ENCODE results near the gene ECI1.

Gene ECI1

GRCh38 chr16:2251296-2252111 lies at the start of gene ECI1:
ECI1 (minus strand) TSS chr16:2251587; CDS start chr16:2251566, 21 bp downstream.
- peak; percentile 86 to 94 for DNase-seq

- DNase-seq = no peak
Measured at GRCh38 chr16:2299915-2300192, 48.5 kb upstream of the ECI1 start.

- no peak for DNase-seq
Measured at GRCh38 chr16:2299121-2299914, 47.9 kb upstream of the ECI1 start.

- no peak for DNase-seq
Measured at GRCh38 chr16:2298621-2299020, 47.2 kb upstream of the ECI1 start.

- no peak for DNase-seq
Measured at GRCh38 chr16:2297506-2297860, 46.1 kb upstream of the ECI1 start.

GRCh38 chr16:2296661-2297505 lies 45.5 kb upstream of the ECI1 start:
- DNase-seq = no peak

- DNase-seq = no peak
Measured at GRCh38 chr16:2295056-2295798, 43.8 kb upstream of the ECI1 start.

GRCh38 chr16:2292221-2292620 lies 40.8 kb upstream of the ECI1 start:
- no peak for DNase-seq

- no peak for DNase-seq
Measured at GRCh38 chr16:2289282-2289681, 37.9 kb upstream of the ECI1 start.

- DNase-seq = no peak
Measured at GRCh38 chr16:2288726-2289125, 37.3 kb upstream of the ECI1 start.

- no peak for DNase-seq
Measured at GRCh38 chr16:2287916-2288547, 36.6 kb upstream of the ECI1 start.

- DNase-seq = no peak
Measured at GRCh38 chr16:2286550-2286949, 35.2 kb upstream of the ECI1 start.

GRCh38 chr16:2285731-2286191 lies 34.4 kb upstream of the ECI1 start:
- no peak for DNase-seq

- DNase-seq = no peak
Measured at GRCh38 chr16:2284797-2285576, 33.6 kb upstream of the ECI1 start.

GRCh38 chr16:2284001-2284770 lies 32.8 kb upstream of the ECI1 start:
- DNase-seq = no peak

GRCh38 chr16:2282866-2283555 lies 31.6 kb upstream of the ECI1 start:
- DNase-seq = no peak

- no peak for DNase-seq
Measured at GRCh38 chr16:2282262-2282661, 30.9 kb upstream of the ECI1 start.

- no peak for DNase-seq
Measured at GRCh38 chr16:2280981-2281542, 29.7 kb upstream of the ECI1 start.

- no peak for DNase-seq
Measured at GRCh38 chr16:2280461-2280860, 29.1 kb upstream of the ECI1 start.
